GM12872 (cell line): ENCODE measurements around the gene CGNL1.

Experiments used
- CTCF ChIP-seq: IDR thresholded peaks from 3 replicates; pipeline ENCODE4 v1.5.1; 2011; ENCODE audit warnings: low read depth, mild to moderate bottlenecking, low read length, moderate library complexity; ENCODE audit not compliant: insufficient read depth

The CGNL1 gene

GRCh38 chr15:57352535-57353316 lies 23.6 kb upstream of the CGNL1 start:
- TF ChIP-seq CTCF: no peak

- no peak for TF ChIP-seq CTCF
Measured at GRCh38 chr15:57353317-57353804, 22.9 kb upstream of the CGNL1 start.

GRCh38 chr15:57354436-57355123 lies 21.7 kb upstream of the CGNL1 start:
- no peak for TF ChIP-seq CTCF

- TF ChIP-seq CTCF: no peak
Measured at GRCh38 chr15:57355259-57355658, 21.0 kb upstream of the CGNL1 start.

- no peak for TF ChIP-seq CTCF
Measured at GRCh38 chr15:57356178-57356577, 20.1 kb upstream of the CGNL1 start.

GRCh38 chr15:57356636-57357035 lies 19.7 kb upstream of the CGNL1 start:
- TF ChIP-seq CTCF: no peak

- TF ChIP-seq CTCF: no peak
Measured at GRCh38 chr15:57357799-57358198, 18.5 kb upstream of the CGNL1 start.
